ENCODE results near the gene PLA2G2F. TPM values are rescaled to one million over a fixed set of nuclear protein-coding genes. Genes with fewer than 3 reads are reported as not detected.

The PLA2G2F gene
- total and polyA plus RNA-seq, 2 of the 8 experiments (the other 6 are each of a cell fraction or from before 2014, with no cell fraction given) = not detected

DNA sequence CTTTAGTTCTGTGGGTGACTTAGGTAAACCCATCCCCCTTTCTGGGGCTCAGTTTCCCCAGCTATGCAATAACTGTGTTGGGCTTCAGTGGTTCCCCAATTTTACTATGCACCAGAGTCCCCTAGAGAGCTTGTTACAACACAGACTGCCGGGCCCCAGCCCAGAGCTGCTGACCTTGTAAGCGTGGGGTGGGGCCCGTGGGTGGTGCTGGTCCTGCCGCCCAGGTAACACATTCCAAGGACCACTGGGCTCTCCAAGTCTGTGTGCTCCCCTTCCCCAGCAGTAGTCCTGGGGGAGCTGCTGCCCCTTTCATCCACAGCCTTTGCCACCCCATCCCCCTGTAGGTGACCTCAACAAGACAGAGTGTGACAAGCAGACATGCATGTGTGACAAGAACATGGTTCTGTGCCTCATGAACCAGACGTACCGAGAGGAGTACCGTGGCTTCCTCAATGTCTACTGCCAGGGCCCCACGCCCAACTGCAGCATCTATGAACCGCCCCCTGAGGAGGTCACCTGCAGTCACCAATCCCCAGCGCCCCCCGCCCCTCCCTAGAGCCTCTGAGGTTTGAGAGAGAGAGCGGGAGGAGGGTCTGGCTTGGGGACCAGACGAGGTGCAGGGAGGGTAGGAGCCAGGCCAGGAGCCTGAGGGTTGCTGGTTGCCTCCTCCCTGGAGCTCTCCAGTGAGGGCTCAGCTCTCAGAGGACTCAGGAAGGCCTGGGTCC is 8.9 kb downstream of the PLA2G2F start (continued):
- TF ChIP-seq, protein P1, sequence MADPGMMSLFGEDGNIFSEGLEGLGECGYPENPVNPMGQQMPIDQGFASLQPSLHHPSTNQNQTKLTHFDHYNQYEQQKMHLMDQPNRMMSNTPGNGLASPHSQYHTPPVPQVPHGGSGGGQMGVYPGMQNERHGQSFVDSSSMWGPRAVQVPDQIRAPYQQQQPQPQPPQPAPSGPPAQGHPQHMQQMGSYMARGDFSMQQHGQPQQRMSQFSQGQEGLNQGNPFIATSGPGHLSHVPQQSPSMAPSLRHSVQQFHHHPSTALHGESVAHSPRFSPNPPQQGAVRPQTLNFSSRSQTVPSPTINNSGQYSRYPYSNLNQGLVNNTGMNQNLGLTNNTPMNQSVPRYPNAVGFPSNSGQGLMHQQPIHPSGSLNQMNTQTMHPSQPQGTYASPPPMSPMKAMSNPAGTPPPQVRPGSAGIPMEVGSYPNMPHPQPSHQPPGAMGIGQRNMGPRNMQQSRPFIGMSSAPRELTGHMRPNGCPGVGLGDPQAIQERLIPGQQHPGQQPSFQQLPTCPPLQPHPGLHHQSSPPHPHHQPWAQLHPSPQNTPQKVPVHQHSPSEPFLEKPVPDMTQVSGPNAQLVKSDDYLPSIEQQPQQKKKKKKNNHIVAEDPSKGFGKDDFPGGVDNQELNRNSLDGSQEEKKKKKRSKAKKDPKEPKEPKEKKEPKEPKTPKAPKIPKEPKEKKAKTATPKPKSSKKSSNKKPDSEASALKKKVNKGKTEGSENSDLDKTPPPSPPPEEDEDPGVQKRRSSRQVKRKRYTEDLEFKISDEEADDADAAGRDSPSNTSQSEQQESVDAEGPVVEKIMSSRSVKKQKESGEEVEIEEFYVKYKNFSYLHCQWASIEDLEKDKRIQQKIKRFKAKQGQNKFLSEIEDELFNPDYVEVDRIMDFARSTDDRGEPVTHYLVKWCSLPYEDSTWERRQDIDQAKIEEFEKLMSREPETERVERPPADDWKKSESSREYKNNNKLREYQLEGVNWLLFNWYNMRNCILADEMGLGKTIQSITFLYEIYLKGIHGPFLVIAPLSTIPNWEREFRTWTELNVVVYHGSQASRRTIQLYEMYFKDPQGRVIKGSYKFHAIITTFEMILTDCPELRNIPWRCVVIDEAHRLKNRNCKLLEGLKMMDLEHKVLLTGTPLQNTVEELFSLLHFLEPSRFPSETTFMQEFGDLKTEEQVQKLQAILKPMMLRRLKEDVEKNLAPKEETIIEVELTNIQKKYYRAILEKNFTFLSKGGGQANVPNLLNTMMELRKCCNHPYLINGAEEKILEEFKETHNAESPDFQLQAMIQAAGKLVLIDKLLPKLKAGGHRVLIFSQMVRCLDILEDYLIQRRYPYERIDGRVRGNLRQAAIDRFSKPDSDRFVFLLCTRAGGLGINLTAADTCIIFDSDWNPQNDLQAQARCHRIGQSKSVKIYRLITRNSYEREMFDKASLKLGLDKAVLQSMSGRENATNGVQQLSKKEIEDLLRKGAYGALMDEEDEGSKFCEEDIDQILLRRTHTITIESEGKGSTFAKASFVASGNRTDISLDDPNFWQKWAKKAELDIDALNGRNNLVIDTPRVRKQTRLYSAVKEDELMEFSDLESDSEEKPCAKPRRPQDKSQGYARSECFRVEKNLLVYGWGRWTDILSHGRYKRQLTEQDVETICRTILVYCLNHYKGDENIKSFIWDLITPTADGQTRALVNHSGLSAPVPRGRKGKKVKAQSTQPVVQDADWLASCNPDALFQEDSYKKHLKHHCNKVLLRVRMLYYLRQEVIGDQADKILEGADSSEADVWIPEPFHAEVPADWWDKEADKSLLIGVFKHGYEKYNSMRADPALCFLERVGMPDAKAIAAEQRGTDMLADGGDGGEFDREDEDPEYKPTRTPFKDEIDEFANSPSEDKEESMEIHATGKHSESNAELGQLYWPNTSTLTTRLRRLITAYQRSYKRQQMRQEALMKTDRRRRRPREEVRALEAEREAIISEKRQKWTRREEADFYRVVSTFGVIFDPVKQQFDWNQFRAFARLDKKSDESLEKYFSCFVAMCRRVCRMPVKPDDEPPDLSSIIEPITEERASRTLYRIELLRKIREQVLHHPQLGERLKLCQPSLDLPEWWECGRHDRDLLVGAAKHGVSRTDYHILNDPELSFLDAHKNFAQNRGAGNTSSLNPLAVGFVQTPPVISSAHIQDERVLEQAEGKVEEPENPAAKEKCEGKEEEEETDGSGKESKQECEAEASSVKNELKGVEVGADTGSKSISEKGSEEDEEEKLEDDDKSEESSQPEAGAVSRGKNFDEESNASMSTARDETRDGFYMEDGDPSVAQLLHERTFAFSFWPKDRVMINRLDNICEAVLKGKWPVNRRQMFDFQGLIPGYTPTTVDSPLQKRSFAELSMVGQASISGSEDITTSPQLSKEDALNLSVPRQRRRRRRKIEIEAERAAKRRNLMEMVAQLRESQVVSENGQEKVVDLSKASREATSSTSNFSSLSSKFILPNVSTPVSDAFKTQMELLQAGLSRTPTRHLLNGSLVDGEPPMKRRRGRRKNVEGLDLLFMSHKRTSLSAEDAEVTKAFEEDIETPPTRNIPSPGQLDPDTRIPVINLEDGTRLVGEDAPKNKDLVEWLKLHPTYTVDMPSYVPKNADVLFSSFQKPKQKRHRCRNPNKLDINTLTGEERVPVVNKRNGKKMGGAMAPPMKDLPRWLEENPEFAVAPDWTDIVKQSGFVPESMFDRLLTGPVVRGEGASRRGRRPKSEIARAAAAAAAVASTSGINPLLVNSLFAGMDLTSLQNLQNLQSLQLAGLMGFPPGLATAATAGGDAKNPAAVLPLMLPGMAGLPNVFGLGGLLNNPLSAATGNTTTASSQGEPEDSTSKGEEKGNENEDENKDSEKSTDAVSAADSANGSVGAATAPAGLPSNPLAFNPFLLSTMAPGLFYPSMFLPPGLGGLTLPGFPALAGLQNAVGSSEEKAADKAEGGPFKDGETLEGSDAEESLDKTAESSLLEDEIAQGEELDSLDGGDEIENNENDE (IDR thresholded peaks at IDR 0.05; ENCODE audit: insufficient replicate concordance, low read length) = no peak
- TF ChIP-seq BCL11A (IDR thresholded peaks at IDR 0.05; ENCODE audit: low read depth in 2 of 2, low read length in 2 of 2) (no peak), SP4 (IDR thresholded peaks at IDR 0.05; ENCODE audit: low read length) (no peak)
